DMS 273 treated with DMSO at 0.1 percent for 48 hours (cell line): ENCODE results near the gene GGCT.
"Not testable (repeated sequence)": the region's sequence is repeated elsewhere in the genome, so short reads cannot be mapped to it uniquely, and the experiment has no call there.

Source experiments
- DNase-seq: peaks from one replicate; lab custom pipeline; 2025; lab: John Stamatoyannopoulos, UW

The GGCT gene

DNA sequence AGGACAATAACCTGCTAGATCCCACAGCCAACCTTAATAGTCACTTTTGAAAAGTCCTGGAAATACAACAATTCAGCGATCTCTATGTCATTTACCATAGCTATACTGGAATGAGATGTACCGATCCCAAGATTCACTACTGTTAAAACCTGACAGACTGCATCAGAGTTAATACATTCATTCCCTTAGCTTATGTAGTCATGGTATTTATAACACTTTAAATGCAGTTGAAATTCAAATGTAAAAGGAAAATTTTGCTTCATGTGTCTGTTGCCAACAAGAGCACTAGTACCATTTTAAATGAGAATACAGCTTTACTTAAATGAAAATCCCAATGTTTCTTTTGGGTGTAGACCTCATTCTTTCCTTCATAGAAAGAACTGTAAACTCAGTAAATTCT, 11.1 kb upstream of the GGCT start:
- DNase-seq: no peak

DNA sequence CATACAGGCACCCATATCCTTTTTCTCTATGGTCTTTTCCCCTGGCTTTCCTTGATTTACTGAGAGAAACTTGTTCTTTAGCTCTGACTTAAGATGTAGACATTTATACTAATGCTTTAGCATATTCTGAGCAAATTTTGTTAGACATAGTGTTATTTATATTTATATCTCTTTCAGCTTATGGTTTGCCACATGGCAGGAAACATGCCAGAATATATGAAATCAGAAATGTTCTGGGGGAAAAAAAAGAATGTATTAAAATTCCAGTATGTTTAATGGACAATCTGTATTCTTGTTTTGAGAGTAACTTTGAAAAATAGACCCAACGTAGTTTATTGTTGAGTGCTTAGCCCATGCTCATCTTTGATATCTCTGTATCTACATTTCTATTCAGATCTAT, 10.1 kb upstream of the GGCT start:
- no peak for DNase-seq

DNA sequence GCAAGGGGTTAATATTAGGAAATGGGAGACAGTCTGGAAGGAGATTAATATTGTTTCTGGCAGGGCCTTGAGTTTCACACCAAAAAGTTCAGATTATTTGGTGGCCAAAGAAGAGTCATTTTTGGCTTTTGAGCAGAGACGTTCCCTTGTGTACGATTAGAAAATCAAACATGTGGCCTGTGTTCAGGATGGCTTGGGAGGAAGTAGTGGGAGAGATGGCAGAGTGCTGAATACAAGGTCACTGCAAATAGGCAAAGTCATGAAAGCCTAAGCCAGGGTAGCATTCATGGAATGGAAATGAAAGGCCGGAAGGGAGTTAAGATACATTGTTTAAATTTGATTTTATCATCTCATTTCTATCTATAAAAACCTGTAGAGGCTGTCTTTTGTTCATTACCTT, 9.5 kb upstream of the GGCT start:
- no peak for DNase-seq

DNA sequence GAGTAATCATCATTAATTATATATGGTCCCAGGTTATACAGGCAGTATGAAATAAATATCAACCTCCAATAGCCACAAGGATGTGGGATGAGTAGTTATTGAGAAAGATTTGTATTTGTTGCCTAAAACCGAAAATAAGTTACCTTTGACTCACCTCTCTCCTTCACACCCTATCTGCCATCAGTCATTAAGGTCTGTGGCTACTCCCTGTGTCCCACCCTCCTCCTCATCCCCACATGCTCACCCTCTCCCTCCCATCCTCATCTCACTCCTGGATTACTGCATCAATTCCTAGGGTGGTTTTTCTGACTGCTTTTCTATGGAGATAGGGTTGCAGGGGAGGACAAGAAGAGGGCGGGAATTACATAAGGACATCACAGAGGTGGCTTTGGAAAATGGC, 9.1 kb upstream of the GGCT start:
- DNase-seq: no peak

DNA sequence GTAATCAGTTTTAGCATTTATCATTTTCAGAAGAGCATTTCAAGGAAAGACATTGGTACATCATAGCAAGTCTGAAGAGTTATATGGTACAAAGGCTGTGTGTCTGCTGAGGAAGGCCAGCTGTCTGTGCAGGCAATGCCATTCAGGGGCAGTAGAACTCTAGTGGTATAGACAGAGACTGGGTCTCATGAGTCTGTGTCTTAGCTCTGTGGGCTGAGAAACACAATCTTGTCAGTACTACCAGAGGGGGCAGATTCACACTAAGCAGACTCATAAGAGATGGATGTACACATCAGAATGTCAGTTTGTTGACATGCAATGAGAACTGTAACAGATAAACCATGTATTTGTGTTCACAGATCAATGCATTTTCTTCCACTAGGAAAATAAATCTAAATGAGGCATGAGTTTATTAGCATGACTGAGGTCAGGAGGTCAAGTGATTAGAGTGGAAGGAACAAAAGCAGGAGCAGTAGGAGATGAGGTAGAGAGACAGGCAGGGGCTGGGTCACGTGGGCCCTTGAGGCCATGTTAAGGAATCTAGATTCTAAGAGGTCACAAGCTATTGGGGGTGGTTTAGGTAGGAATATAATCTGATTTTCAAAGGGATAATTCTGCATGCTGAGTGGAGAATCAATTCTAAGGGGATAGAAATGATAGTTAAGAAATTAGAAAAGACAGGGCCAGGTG, 7.5 kb upstream of the GGCT start:
- no peak for DNase-seq

DNA sequence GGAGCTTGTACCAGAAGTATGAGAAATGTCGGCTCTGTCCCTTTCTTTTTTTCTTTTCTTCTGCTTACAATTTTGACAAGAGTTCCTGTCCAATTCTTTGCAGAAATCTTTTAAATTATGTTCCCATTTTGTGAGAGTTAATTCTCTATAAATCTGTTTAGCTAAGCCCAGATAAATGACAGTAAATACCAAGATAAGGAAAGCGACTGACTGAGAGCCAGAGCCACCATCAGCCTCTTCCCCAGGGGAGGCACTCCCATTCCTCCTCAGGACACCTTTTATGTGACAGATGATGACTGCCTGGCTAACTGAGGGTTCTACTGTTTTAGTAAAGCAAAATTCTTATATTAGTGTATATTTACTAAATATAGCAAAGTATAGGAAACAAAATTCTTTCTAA, 6.9 kb upstream of the GGCT start:
- DNase-seq: no peak

DNA sequence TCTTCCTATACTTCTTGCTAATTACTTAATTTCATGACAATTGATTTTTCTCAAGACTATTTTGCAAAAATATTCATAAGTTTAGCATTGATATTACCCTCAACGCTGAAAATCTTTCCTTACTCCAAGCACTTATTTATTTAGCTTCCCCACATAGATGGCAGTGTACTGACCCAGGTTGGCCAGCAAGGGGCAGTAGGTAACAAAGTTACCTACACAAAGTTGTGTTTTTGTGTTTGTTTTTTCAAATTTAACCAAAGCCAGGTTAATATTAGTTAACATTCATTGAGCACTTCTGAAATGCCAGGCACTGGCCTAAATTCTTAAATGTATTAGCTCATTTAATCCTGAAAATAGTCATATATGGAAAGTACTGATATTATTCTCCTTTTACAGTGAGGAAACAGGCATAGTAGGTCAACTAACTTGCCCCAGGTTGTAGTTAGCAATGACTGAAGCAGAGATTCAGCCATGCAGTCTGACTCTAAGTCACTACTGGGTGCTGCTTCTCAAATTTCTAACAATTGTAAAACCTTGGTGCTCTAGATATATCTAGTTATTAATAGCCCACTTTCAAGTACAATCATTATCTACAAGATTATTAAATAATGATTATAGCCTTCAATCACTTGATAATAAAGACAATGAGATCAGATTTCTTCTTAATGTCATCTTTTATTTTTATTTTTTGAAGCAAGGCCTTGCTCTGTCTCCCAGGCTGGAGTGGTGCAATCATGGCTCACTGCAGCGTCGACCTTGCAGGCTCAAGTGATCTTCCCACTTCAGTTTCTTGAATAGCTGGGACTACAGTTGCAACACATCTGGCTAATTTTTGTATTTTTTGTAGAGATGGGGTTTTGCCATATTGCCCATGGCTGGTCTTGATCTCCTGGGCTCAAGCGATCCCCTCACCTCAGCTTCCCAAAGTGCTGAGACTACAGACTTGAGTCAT, 5.8 kb upstream of the GGCT start:
- no peak for DNase-seq

DNA sequence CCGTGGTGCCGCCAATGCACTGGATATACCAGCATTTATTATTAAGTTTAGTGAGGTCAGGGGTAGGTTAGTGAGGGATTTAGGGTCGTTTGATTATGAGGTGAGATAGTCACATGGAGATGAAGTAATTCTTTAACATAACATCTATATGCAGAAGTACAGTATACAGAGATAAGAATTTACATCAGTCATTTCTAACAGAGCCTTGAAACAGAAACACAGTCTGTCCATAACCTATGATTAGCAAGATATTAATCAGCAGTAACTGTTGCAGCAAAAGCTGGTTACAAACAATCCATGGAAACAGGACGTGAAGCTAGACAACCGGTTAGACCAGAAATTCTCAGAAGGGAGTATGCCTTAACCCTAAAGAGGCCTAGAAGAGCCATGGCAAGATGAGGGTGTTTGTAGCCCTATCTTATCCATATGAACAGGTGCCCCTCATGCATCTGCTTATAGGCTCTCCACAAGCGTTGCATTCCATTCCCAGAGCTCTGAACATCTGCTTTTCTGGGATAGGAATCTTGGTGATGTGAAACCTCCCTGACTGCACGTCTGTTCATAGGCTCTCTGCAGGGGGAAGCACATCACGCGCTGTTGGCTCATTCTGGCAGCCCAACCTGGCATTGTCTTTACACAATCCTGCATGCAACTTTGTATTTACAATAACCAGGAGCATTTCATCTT, 4.7 kb upstream of the GGCT start:
- DNase-seq: not testable (repeated sequence)

DNA sequence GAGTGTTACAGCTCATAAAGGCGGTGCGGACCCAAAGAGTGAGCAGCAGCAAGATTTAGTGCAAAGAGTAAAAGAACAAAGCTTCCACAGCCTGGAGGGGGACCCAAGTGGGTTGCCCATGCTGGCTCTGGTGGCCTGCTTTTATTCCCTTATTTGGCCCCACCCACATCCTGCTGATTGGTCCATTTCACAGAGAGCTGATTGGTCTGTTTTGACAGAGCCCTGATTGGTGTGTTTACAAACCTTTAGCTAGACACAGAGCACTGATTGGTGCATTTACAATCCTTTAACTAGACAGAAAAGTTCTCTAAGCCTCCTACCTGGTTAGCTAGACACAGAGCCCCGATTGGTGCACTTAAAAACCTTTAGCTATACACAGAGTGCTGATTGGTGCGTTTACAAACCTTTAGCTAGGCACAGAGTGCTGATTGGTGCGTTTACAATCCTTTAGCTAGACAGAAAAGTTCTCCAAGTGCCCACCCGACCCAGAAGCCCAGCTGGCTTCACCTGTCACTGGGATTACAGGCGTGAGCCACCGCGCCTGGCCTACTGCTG, 2.8 kb upstream of the GGCT start:
- DNase-seq: not testable (repeated sequence)

DNA sequence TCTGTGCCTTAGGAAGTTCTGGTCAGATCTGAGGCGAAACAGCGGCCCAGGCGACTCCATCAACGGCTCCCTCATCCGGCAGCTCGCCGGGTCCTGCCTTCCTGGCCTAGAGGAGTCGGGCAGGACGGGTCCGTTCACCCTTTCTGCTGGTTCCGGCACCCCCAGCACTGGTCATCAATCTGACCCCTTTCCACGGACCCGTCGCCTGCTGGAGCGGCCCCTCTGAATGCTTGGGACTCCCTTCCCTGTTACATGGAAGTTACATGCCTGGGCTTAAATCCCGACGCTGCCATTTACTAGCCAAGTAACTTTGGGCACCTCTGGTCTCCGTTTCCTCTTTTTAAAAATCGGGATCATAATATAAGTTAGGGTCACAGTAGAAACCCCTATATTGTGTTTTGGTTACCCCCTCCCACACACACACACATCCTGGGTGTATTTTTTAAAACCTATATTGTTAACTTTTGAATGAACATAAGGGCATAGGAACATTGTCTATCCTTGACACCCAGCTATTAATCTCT, 607 bp upstream of the GGCT start:
- DNase-seq: no peak

DNA sequence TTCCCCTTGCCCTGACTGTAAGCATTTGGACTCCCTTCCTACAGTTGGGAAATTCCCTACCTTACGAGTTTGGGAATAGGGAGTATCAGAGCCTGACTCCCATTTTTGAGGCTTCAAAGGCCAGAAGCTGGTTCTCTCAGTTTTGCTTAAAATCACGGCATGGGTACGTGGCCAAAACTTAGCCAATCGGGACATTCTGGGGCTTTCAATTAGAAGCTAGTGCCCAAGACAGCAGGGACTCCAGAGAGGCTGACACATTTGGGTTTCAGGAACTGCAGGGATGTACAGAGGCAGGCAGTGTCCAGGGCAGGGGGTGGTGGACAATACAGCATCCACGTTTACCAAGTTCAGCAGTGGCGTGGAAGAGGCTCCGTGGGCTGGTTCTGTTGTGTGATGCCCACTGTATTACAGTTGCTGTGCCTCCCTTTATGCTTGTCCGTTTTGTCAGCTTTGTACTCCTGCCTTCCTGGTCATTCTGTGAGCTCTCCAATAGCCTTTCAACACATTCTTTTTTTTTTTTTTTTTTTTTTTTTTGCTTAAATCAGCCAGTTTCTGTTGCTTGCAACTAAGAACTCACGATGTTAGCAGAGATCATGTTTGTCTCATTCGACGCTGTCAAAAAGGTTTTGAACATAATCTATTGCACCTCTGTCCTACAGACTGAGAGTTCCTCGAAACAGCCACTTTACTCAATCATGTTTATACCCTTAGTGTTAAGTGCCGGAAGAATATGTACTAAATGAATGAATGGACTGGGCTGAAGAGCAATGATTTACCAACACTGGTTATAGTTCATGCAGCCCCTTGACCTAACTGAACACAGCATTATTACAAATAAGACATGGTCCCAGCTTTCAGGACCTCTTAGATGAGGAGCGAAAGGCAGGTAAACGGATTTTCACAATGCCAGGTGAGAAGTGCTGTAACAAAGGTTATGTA, 1.1 kb downstream of the GGCT start:
- DNase-seq: no peak

DNA sequence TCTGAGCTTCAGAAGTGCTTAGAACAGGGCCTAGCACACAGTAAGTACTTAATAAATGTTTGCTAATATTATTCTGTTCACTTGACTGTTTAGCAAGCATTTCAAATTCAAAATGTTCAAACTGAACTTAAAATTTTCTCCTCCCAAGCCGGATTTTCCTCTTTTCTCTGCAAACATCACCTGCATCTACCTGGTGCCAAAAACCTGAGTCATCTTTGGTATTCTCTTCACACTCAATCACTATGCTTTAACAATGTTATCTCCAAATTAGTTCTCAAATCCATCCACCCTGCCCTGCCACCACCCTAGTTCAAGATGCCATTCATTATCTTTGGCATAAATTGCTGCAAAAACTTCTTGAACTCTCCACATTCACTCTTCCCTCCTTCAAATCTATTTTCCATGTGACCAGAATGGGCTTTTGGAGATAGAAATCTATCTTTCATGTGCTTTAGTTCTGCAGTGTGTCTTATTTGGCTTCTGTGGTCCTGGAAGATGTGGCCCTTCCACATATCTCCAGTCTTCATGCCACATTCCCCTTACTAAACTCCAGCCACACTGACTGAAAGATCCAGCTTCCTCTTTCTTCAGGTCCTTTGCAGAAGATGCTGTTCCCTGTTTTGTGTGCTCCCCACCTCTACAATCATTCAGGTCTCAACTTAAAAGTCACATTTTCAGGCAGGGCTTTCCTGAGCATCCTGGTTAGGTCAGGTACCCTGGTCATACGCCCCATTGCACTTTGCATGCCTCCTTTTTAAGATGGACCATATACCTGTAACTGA, 2.0 kb downstream of the GGCT start:
- DNase-seq: no peak

DNA sequence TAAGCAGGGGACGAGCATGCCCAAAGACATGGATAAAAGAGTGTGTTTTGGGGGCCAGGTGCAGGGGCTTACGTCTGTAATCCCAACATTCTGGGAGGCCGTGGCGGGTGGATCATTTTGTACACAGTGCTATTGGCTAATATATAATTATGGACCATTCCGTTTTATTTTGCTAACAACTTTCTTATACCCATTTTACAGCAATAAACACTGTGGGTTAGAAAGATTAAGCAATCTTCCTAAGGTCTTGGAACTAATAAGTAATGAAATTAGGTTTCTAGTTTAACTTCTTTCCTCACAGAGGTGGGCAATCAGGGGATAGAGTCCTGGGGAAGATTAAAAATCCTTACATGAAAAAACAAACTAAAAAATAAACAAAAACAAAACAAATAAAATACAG, 3.4 kb downstream of the GGCT start:
- DNase-seq: no peak

DNA sequence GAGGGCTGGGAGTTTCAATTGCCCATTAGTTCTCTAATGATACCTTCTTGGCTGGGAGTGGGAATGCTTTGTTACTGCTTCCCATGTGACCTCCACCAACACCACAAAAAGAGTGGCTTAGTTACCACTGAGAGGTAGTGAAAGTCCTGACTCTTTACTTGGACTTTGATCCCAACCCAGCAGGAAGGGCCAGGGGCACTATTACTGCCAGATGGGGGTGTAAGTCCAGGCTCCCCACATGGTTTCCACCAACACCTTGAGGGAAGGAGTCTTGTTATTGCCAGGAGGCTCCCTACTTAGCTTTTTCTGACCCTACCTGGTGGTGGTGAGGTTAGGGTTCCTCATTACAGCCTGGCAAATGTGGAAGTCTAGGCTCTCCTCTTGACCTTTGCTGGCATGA, 11.4 kb downstream of the GGCT start:
- DNase-seq: no peak

DNA sequence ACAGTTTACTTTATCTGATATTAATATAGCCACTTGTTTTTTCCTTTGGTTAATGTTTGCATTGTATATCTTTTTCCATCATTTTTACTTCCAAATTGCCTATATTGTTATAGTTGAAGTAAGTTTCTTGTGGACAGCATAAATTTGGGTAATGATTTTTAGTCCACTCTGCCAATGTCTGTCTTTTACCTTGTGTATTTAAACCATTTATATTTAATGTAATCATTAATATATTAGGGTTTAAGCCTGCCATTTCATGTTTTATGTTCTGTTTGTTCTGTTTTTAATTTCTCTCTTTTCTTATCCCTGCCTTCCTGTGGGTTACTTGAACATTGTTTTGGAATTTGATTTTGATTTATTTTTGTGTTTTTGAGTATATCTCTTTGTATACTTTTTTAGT, 13.2 kb downstream of the GGCT start:
- DNase-seq: no peak

DNA sequence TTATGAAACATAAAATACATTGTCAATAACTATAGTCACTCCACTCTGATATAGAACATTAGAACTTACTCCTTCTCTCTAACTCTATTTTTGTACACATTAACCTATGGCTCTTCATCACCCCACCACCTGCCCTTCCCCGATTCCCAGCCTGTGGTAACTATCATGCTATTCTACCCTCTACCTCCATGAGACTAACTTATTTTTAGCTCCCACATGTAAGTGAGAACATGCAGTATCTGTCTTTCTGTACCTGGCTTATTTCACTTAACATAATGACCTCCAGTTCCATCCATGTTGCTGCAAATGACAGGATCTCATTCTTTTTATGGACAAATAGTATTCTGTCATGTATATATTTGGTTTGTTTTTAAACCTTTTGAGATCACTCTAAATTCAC, 17.3 kb downstream of the GGCT start:
- no peak for DNase-seq

DNA sequence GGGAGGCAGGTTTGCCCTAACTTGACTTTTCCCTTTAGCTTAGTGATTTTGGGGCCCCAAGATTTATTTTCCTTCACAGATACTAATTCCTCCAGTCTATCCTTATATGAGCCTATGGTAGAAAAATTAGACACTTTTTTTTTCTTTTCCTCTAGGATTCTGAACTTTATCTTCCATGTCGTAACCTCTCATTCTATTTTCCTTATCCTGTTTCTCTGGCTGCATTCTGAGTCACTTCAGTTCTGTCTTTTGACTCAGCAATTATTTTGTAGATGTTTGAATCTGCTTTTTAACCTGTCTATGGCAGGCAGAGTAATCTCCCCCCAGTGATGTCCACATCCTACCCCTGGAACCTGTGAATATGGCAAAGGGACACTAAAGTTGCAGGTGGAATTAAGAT, 19.0 kb downstream of the GGCT start:
- DNase-seq: no peak

DNA sequence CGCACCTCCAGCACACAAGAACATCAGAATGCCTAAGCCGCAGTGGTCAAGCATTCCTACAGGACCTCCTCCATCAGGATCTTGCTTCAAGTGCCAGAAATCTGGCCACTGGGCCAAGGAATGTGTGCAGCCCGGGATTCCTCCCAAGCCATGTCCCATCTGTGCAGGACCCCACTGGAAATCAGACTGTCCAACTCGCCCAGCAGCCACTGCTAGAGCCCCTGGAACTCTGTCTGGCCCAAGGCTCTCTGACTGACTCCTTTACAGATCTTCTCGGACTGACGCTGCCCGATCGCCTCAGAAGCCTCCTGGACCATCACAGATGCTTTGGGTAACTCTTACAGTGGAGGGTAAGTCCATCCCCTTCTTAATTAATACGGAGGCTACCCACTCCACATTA, 23.2 kb downstream of the GGCT start:
- not testable (repeated sequence) for DNase-seq

DNA sequence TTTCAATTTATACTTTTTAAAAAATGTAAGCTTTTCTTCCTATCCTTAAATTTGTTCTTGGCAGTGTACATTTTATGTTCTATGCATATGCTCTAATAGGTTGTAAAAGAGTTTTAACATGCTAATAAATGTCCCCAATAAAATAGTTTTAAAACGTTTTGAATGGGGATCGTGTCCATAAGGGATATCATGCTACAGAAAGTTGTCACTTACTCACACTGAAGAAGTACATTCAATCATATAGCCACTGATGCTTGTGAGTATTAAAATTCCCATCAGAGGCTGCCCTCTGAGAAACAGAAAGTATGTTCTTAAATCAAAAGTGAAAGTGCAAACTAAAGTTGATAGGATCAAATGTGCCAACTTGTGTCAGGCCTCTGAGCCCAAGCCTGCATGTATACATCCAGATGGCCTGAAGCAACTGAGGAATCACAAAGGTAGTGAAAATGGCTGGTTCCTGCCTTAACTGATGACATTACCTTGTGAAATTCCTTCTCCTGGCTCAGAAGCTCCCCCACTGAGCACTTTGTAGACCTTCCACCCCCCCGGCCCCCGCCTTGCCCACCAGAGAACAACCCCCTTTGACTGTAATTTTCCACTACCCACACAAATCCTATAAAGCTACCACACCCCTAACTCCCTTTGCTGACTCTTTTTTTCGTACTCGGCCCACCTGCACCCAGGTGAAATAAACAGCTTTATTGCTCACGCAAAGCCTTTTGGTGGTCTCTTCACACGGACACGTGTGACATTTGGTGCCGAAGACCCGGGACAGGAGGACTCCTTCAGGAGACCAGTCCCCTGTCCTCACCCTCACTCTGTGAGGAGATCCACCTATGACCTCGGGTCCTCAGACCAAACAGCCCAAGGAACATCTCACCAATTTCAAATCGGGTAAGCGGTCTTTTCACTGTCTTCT, 25.2 kb downstream of the GGCT start:
- DNase-seq: peak; percentile 63
